GM18517 (cell line): ENCODE measurements around the gene PODXL.
A peak's percentile ranks its signal among the peaks of the same experiment; 100 is the strongest.
"Not testable (repeated sequence)": the region's sequence is repeated elsewhere in the genome, so short reads cannot be mapped to it uniquely, and the experiment has no call there.

Source experiments
- ATAC-seq: cut with Tn5 transposase; IDR thresholded peaks from one replicate; pipeline ENCODE4 v1.9.1; 2021; ENCODE audit warnings: mild to moderate bottlenecking, moderate library complexity; ENCODE audit not compliant: unreplicated experiment

The PODXL gene

GRCh38 chr7:131495669-131496498, 60.5 kb downstream of the PODXL start:
- no peak for ATAC-seq

- no peak for ATAC-seq
These were observed 62.2 kb downstream of the PODXL start for GRCh38 chr7:131494182-131494581.

- ATAC-seq = no peak
These were observed 62.8 kb downstream of the PODXL start for GRCh38 chr7:131493581-131493980.

DNA sequence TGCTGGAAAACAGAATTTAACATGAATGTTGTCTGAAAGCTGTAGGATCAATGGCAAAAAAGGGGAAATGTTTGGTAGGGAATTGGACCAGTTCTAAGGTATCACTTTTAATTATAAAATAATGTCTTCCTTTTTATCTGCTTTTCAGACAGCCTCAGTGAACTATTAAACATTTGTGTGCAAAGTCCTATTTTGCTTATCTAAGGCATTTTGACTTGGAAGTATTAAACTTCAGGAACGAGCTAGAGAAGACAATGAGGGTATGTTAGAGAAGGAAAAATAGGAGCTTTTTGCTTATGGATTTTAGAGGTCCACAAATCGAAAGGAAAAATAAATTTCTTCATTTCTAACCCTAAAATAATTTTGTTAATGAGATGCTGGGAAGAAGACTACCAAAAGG, 63.3 kb downstream of the PODXL start:
- ATAC-seq = no peak

DNA sequence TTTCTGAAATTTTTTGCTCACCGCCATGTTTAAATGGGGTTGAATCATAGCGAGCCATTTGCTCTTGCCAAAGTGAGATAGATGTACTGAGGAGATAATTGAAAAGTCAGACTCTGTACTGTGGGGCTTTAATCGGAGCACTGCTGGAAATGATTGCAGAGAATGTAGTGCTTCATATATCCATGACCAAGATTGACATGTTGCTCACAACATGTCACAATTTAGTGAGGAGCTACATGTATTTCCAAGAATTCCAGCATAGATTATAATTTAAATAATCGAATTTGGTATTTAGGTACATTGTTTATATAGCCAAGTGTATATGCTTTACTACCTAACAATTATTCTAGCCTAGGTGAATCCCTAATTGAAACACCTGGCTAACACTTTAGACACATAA, 66.5 kb downstream of the PODXL start:
- ATAC-seq = no peak

DNA sequence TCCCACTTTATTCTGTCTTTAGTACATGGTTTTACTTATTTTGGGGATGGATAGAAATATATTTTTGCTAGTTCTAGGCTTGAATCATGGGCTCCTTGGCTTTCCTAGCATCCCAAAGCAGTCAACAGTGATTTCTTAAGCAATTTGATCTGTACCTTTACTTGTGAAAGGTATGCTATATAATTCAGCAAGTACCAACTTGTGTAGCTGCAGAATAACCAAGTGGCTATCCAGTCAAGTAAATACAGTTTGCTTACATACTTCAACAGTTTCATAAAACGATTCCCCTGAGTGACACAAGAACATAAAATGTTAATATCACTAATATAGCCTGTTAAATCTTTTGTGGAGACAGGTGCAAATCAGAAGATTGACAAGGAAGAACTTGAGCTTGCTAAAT, 67.2 kb downstream of the PODXL start:
- ATAC-seq = no peak

DNA sequence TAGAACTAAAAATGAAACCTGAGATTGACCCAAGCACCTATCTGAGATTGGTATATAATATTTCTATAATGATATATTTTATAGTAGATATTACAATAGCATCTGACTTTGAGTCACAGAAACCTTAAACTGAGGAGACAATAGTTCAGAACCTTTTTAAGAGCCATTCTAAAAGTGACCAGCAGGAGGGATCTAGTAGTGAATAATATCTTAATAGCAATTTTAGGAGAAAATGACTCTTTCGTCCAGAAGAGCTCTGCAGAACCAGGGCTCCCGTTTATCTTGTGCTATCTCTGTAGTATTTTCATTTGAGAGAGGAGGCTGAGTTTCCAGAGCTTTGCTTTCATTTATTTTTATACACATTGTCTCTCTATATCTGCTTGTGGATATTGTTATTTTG, 68.1 kb downstream of the PODXL start:
- ATAC-seq = no peak

DNA sequence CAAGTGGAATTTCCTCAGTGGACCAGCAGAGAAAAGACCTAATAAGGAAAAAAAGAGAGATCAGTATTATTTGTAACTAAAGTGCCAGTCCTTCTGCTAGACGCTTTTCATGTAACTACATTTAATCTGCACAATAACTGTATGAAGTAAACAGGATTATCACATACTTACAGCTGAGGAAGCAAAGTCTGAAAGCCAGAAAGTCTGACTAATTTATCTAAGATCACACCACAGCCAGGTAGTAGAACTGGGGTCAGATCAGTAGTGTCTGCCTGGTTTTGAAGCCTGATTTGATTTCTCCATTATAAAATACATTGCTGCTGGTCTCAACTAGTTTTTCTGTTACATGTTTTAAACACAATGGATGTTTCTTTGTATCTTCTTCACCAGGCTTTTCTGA, 69.2 kb downstream of the PODXL start:
- ATAC-seq = no peak

- ATAC-seq = no peak
These were observed 70.1 kb downstream of the PODXL start for GRCh38 chr7:131486346-131486745.

DNA sequence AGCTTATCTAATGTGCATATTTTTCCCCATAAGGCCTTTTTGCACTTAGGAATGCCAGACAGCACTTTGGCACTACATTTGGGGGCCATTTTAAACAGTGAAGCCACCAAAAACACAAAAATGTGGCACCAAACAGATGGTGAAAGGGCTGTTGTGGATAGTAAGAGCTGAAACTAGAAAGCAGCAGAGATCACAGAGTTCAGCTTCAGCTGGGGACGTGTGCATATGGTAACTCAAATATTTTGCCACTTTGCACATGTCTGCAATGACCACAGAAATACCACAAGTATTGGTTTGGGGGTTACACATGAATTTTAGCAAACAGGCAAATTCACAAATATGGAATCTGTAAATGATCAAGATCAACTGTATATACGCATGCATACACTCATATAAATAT, 72.8 kb downstream of the PODXL start:
- ATAC-seq = no peak

DNA sequence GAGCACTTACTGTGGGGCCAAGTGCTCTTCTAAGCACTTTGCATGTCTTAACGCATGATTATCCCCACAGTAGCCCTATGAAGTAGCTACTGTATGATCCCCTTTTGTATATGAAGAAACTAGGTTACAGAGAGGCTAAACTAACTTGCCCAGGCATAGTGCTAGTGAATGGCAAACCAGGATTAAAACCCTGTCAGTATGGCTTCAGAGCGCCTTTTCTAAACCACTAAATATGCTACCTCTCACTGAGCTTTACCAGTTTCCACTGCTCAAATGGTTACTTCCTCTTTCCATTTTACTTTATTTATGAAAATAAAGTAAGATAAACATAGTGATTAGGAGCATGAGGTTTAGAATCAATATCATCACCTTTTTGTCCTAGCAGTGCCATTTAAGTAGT, 73.6 kb downstream of the PODXL start:
- ATAC-seq = peak; percentile 64

DNA sequence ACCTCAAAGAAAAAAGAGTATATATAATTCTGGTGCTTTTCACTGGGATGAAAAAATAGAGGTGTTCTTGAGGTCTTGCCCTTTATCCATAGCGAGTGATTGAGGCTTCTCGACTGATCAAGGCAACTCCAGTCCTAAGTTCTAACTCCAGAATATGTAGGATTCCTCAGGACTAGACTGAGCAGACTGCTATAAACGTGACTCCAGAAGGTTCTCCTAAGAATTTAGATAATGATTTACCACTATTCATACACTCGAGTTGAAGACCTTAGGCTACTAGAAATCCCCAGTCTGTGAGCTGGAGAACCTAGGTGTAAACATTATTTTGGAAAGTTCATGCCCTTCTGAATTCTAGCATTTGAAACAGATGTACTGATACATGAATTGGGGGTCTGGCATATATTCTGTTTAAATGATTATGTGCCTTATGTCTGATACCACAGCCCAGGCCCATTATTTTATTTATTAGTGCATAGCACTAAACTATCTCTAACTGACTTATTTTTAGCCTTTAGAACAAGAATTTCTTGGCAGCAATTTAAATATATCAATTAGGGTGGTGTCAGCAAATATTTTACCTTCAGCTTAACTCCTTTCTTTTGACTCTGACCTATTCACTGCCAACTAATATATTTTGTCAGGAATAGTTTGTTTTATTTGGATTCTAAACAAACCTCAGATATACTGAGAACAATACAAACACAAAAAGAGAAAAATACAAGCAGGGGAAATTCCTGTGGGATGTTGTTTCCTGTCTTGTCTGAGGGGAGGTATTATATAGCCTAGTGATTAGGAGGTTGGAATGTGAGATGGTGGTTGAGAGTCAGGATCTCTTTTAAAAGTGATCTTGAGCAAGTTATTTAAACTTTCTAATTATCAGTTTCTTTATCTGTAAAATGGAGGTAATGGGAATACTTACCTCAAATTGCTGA, 75.8 kb downstream of the PODXL start:
- ATAC-seq = no peak

GRCh38 chr7:131476740-131477139, 79.7 kb downstream of the PODXL start:
- no peak for ATAC-seq

DNA sequence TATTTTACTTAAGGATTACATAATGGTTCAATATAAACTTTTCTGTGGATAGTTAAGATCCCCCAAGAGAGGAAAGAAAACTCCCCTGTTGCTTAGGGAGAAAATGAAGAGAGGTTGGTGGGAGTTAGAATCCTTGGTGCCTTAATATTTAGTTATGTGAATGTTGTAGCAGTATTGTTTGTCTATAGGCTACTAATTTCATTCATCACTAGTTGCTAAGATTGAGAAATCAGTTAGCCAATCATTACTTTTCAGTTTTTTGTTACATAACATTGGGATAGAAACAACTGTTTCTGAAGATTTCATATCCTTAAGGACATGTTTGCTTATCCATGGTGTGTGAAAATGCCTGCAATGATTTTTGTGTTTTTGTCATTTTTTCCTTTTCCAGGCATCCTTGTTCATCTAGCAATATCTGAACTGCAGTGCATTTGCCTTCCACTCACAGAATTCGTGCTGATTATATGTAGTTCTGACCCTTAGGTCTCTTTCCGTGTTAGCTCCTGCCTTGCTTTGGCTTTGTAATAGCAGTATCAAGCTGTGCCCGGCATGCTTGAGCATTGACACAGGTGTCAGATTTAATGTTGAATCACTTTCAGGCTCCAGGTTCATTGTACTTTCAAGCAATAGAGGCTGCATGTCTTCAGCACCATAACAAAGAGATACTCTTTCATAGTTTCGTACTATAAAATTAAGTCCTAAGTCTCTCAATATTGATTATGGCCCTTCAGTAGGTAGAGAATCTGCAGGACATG, 85.0 kb downstream of the PODXL start:
- ATAC-seq = no peak

DNA sequence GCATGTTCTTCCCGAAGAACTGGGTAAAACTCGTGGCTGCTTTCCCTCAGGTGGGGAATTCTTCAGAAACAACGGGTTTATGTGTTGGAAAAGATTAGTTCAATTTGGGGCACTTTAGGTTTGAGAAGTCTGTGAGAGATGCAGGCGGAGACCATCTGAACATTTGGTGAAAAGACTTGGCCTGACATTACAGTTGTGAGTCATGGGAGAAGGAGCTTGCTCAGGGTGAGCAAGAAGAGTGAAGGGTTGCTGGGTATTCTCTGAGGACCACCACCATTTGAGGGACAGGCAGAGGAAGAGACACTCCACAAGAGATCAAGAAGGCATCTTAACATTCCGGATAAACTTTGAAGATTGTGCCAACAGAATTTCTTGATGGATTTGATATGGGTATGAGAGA, 88.6 kb downstream of the PODXL start:
- no peak for ATAC-seq

DNA sequence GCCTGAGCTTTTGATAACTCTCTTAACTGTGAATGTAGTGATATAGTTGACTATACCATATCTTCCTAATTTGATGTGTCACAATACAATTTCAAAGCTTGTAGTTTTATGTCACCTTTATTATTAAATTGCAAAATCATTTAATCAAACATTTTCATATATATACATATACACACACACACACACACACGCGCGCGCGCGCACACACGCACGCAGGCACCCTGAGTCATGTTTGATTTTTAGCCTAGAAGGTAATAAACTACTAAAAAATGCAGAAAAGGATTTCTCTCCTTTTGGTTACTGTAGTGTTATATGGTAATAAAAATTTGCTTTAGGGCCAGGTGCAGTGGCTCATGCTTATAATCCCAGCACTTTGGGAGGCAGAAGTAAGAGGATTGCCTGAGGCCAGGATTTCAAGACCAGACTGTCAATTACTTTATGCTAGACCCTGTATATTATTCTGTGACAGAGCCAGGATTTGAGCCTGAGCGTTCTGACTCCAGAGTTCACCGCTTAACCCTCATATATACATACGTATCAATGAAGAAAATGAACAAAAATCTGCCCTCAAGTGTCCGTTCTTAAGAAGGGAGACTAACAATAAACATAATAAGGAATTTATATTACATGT, 89.6 kb downstream of the PODXL start:
- ATAC-seq = no peak

DNA sequence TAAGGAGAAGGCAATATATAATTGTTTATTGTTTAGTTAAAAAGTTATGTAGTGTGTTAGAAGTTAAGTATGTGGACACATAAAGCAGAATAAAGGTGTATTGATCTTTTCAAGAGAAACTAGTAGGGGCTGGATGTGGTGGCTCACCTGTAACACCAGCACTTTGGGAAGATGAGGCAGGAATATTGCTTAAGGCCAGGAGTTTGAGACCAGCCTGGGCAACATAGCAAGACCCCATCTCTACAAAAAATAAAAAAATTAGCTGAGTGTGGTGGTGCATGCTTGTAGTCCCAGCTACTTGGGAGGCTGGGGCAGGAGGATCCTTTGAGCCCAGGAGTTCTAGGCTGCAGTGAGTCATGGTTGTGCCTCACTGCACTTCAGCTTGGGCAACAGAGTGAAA, 93.7 kb downstream of the PODXL start:
- ATAC-seq = not testable (repeated sequence)

DNA sequence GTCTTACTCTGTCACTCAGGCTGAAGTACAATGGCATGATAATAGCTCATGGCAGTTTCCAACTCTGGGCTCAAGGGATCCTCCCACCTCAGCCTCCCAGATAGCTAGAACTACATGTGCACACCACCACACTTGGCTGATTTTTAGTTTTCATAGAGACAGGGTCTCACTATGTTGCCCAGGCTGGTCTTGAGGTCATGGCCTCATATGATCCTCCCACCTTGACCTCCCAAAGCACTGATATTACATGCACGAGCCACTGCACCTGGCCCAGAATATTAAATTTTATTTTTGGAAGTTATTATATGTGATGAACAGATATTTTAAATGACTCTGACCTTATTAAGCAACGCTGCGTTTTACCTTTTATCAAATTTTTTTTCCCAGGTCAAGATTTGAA, 94.4 kb downstream of the PODXL start:
- no peak for ATAC-seq

- ATAC-seq = no peak
These were observed 97.2 kb downstream of the PODXL start for GRCh38 chr7:131459256-131459655.

DNA sequence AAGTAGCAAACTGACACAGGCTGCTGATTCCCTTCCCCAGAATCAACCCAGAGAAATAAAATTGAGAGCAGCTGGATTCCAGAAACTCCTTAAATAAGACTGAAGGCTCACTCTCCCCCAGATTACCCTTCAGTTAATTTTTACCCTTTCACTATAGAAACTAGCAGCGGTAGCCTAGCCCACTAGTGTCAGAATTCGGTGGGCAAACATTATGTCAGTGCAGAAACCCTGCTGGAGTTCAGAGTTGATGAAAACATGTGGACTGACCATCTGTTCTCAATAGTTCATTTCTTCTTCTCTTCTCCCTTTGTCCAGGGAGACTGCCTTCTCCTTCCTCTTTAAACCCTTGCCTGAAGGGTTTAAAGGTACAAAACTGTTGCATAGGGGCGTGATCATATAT, 100.1 kb downstream of the PODXL start:
- no peak for ATAC-seq

DNA sequence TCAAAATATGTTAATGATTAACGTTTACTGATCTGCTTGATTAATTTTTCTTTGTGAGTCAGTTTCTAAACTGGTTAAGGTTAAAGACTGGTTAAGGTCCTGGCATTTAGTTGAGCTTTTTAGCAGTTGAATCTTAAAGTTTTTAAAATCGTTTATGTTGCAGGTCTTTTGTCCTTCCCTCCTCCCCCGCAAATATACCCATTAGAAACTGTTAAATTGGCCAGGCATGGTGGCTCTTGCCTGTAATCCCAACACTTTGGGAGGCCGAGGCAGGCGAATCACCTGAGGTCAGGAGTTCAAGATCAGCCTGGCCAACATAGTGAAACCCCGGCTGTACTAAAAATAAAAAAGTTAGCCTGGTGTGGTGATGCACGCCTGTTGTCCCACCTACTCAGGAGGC, 100.9 kb downstream of the PODXL start:
- ATAC-seq = no peak
